GM21447 (cell line): Measurements from ENCODE around the gene RBKS.

Experiments
- ATAC-seq: cut with Tn5 transposase; IDR thresholded peaks from one replicate; pipeline ENCODE4 v1.9.1; 2021; ENCODE audit not compliant: unreplicated experiment

Gene RBKS

GRCh38 chr2:27803046-27803445, 87.1 kb downstream of the RBKS start:
- no peak for ATAC-seq

DNA sequence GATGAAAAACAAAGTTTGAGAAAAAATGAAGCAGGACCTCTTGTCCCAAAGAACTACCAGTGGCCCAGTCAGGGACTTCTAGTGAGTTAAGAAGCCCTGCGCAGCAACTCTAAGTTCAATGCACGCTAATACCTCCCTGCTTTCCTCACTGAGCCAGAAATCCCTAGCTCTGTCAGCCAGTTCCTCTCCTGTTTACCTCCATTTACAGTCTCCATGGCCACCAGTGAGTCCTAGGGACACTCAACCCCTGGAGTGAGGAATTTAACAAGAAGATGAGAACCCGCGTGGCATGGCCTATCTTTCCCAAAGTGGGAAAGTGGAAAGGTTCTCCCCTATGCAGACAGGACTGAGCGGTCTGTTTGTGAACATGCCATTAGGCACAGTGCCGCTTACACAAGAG, 87.6 kb downstream of the RBKS start:
- no peak for ATAC-seq

GRCh38 chr2:27800856-27801255, 89.3 kb downstream of the RBKS start:
- no peak for ATAC-seq

- ATAC-seq, result no peak
These were observed 90.6 kb downstream of the RBKS start for GRCh38 chr2:27799646-27800010.

DNA sequence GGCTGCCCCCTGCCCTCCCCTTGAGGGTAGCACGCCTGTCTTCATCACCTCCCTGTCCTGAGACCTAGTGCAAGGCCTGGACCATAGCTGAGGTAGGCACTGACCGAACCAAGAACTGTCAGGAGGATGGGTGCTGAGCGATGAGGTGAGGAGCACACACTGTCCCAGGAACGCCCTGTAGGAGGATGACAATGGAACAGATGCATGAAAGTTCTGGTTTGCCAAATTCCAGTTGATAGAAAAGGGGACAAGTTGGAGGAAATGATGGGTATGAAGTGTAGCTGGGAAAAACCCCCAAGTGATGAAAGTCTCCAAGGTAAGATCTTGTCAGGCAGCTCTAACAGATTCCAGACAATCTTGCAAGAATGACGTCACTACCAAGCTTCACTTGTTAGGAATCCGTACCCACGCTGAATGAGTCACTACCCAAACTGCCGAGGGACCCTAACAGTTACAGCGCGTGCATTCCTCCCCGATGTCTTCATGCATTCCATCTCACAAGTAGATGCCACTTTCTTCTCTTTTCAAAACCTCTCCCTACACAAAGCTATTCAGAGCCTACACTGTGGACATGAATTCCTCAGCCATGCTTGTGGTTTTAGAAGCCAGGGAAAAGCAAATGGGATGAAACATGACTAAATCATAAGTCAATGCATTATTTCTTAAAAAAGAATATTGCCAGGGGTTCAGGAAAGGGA, 91.1 kb downstream of the RBKS start:
- ATAC-seq, result no peak

- ATAC-seq, result no peak
These were observed 91.7 kb downstream of the RBKS start for GRCh38 chr2:27798486-27798885.

DNA sequence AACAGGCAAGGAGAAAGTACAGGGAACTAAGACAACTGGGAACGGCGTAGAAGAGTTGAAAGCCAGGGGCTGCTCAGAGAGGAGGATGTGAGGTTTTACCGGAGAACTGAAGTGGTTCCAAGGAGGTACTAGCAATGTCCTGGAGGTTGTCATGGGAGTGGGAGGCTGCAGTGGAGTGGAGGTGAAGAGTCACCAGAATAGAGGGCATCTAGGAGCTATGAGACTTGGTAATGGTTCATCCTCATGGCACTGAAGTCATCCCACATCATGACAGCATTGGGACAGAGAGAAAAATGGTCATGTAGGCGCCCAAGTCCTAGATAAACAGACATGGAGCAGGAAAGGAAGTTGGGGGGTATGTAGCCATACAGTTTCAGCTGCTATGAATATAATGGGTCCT, 92.3 kb downstream of the RBKS start:
- no peak for ATAC-seq

GRCh38 chr2:27796791-27797765, 93.1 kb downstream of the RBKS start:
- no peak for ATAC-seq

GRCh38 chr2:27795868-27796277, 94.3 kb downstream of the RBKS start:
- ATAC-seq, result no peak

DNA sequence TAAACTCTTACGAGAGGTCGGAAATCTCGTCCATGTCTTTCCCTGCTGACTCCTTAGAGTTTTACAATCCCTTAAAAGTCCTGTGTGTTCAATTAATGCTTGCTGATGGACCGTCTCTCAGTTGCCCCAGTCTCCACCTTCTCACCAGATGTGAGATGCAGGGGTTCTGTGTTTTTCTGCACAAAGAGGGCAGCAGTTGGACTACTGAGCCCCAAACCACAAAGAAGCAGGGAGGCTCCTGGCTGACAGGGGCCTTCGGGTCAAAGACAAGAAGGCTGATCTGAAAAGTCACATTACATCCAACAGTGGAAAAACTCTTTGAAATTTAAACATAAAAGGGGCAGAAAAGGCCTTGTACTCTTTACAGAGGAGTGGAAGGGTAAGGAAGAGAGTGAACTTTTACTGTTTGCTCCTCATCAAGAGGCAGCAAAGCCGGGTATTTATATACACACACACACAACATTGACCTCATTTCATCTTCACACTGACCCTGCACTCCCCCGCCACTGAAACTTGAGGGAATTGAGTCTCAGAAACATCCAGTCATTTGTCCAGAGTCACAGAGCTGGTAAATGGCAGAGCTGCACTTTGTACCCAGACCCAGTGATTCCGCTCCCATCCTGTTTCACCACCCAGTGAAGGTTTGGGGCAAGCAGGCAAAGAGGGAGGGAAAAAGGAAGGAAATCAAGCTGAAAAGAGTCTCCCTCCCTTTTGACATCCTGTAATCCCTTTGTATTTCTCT, 94.9 kb downstream of the RBKS start:
- no peak for ATAC-seq

DNA sequence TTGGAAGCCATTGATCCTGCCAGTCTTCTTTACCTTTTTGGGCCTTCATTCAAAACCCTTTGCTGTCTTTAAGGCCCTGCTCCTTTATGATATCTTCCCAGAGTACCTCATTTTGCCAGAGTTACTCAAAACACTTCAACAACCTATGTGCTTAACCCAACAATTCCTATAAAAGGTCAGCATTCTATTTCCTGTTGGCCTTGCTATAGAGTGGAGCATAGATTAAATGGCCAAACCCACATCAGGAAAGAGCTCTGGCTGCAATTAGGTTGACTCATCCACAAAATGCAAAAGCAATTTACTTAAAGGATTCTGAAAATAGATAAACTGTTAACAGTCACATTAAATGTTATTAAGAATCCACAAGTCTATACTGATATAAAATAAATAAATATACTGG, 97.4 kb downstream of the RBKS start:
- ATAC-seq, result no peak

GRCh38 chr2:27790796-27791195, 99.4 kb downstream of the RBKS start:
- ATAC-seq, result no peak

DNA sequence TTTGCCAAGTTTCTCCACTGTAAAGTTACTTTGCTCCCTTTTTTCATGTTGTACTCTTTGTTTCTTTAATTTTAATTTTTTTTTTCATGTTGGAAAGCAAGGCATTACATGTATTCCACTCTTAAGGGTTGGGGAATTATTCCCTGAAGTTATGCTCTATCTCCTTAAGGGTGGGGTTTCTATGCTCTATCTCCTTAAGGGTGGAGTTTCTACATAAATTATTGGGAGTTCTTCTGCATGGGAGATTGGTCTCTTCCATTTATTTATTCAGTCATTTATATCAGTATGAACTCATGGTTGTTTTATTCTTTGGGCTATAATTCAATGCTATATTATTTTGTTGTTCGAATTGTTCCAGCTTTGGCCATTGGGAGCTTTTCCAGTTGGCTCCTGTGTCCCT, 107.5 kb downstream of the RBKS start:
- no peak for ATAC-seq

DNA sequence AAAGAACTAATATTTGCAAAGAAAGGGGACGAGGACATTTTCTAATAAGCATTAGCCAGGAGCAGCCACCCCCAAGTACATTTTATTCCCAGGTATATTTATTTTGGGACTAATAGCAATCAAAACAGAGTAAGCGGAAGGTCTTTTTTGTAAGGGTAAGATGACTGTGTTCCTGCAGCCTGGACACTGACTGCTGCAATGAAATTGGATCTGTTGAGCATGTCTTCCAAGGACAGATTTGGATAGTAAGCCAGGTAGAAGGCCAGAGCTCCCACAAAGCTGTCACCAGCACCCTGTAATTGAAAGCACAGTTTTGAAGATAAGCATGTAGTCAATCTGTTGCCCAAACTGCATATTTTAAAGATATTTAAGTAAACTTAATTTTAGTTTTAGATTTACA, 108.7 kb downstream of the RBKS start:
- ATAC-seq, result no peak

DNA sequence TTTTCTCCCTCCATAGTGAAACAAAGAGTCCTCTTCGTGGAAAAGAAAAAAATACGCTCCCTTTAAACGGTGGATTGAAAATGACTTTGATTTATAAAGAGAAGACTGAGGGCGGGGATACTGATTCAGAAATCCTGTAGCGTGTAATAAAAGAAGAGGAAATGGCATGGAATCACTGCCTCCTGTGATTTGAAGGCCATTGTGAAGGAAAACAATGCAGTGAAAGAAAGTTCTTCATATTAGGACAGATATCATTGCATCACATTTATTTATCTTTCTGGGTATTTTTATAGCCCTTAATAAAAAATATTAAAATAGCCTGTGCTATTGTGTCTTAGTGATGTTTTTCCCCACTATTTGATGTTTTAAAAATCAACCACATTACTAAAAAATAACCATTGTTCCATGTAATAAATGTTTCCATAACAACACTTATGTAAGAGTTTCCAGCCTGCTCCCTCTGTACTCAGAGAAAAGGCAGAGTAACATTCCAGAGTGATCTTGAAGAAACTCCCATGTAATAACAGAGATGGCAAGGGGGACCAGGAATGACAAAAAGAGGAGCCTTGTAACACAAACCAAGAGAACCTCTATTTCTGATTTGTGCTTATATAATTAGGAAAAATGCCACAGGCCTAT, 110.7 kb downstream of the RBKS start:
- no peak for ATAC-seq

GRCh38 chr2:27776696-27777095, 113.5 kb downstream of the RBKS start:
- no peak for ATAC-seq

- no peak for ATAC-seq
These were observed 114.1 kb downstream of the RBKS start for GRCh38 chr2:27776097-27776496.

- no peak for ATAC-seq
These were observed 116.2 kb downstream of the RBKS start for GRCh38 chr2:27773959-27774358.

- ATAC-seq, result no peak
These were observed 117.4 kb downstream of the RBKS start for GRCh38 chr2:27772804-27773203.

GRCh38 chr2:27771548-27772335, 118.4 kb downstream of the RBKS start, which contains the start of gene MRPL33:
TSS of gene MRPL33 (plus strand) at chr2:27771719. CDS start at chr2:27771778, 59 bp downstream.
- peak; percentile 98 for ATAC-seq
